SK-N-SH (cell line): Measurements from ENCODE around the gene TMEM88.

Experiments used
- ELF1 ChIP-seq: IDR thresholded peaks from 2 replicates; pipeline ENCODE4 v1.4.0; 2012
- EZH2phosphoT487 ChIP-seq: fragments of 200-600 bp; sonication (generic); IDR thresholded peaks from 2 replicates; pipeline ENCODE4 v1.6.1; 2017; ENCODE audit warnings: low read depth, mixed run types, mild to moderate bottlenecking, antibody characterized with exemption, moderate library complexity, borderline replicate concordance
- NFIC ChIP-seq: IDR thresholded peaks from 2 replicates; pipeline ENCODE4 v1.4.0; 2012; ENCODE audit warnings: borderline replicate concordance
- POLR2AphosphoS5 ChIP-seq: IDR thresholded peaks from 2 replicates; pipeline ENCODE4 v1.6.1; 2012; ENCODE audit warnings: low read depth, low read length
- RXRA ChIP-seq: IDR thresholded peaks from 2 replicates; pipeline ENCODE4 v1.4.0; 2012; ENCODE audit warnings: low read depth, mild to moderate bottlenecking, borderline replicate concordance
- SIN3A ChIP-seq: IDR thresholded peaks from 2 replicates; pipeline ENCODE4 v1.6.1; 2012; ENCODE audit warnings: low read depth, mild to moderate bottlenecking, low read length, moderate library complexity, borderline replicate concordance
- SMC3 ChIP-seq: IDR thresholded peaks from 2 replicates; pipeline ENCODE4 v1.6.1; 2012; ENCODE audit warnings: low read depth, low read length, improper control_type of control experiment
- TCF12 ChIP-seq: IDR thresholded peaks from 2 replicates; pipeline ENCODE4 v1.4.0; 2012
- ZBTB33 ChIP-seq: IDR thresholded peaks from 2 replicates; pipeline ENCODE4 v1.4.0; 2012; ENCODE audit warnings: low read depth, borderline replicate concordance
- TF ChIP-seq, protein P1 (sequence below): fragments of 200-600 bp; sonication (generic); IDR thresholded peaks from 2 replicates; pipeline ENCODE4 v1.6.1; 2017; ENCODE audit warnings: antibody characterized with exemption, mild to moderate bottlenecking, moderate library complexity
- TF ChIP-seq, protein P2 (sequence below): IDR thresholded peaks from 2 replicates; pipeline ENCODE4 v1.6.1; 2012; ENCODE audit warnings: mild to moderate bottlenecking, low read depth, low read length, moderate library complexity

- no peak for TF ChIP-seq TCF12
- TF ChIP-seq SIN3A = no peak
- no peak for TF ChIP-seq ZBTB33
- TF ChIP-seq, protein P1, sequence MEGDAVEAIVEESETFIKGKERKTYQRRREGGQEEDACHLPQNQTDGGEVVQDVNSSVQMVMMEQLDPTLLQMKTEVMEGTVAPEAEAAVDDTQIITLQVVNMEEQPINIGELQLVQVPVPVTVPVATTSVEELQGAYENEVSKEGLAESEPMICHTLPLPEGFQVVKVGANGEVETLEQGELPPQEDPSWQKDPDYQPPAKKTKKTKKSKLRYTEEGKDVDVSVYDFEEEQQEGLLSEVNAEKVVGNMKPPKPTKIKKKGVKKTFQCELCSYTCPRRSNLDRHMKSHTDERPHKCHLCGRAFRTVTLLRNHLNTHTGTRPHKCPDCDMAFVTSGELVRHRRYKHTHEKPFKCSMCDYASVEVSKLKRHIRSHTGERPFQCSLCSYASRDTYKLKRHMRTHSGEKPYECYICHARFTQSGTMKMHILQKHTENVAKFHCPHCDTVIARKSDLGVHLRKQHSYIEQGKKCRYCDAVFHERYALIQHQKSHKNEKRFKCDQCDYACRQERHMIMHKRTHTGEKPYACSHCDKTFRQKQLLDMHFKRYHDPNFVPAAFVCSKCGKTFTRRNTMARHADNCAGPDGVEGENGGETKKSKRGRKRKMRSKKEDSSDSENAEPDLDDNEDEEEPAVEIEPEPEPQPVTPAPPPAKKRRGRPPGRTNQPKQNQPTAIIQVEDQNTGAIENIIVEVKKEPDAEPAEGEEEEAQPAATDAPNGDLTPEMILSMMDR = no peak
- TF ChIP-seq ELF1 = no peak
- no peak for TF ChIP-seq SMC3
- no peak for TF ChIP-seq EZH2phosphoT487
- no peak for TF ChIP-seq POLR2AphosphoS5
- TF ChIP-seq NFIC = no peak
- no peak for TF ChIP-seq RXRA
- TF ChIP-seq, protein P2, sequence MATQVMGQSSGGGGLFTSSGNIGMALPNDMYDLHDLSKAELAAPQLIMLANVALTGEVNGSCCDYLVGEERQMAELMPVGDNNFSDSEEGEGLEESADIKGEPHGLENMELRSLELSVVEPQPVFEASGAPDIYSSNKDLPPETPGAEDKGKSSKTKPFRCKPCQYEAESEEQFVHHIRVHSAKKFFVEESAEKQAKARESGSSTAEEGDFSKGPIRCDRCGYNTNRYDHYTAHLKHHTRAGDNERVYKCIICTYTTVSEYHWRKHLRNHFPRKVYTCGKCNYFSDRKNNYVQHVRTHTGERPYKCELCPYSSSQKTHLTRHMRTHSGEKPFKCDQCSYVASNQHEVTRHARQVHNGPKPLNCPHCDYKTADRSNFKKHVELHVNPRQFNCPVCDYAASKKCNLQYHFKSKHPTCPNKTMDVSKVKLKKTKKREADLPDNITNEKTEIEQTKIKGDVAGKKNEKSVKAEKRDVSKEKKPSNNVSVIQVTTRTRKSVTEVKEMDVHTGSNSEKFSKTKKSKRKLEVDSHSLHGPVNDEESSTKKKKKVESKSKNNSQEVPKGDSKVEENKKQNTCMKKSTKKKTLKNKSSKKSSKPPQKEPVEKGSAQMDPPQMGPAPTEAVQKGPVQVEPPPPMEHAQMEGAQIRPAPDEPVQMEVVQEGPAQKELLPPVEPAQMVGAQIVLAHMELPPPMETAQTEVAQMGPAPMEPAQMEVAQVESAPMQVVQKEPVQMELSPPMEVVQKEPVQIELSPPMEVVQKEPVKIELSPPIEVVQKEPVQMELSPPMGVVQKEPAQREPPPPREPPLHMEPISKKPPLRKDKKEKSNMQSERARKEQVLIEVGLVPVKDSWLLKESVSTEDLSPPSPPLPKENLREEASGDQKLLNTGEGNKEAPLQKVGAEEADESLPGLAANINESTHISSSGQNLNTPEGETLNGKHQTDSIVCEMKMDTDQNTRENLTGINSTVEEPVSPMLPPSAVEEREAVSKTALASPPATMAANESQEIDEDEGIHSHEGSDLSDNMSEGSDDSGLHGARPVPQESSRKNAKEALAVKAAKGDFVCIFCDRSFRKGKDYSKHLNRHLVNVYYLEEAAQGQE = no peak
Observed at GRCh38 chr17:7824021-7824924, 30.6 kb upstream of the TMEM88 start.
